Liver (tissue), 9 donors: ENCODE results near the gene USP9X. TPM values are rescaled to one million over a fixed set of nuclear protein-coding genes. Genes with fewer than 3 reads are reported as not detected.

ENCODE experiments used
- DNase-seq: peaks from one replicate; pipeline ENCODE4 v3.0.0-alpha.2; 2017; ENCODE audit warnings: low spot score
- H3K27ac ChIP-seq, 2 donors: one replicate each; pipeline ENCODE4 v1.7.0; 2013; ENCODE audit warnings: inconsistent platforms in 2 of 2, low read length in 2 of 2, control low read depth in 1 of 2, low read depth in 1 of 2, mild to moderate bottlenecking in 1 of 2
- H3K27me3 ChIP-seq, 4 donors: one replicate each; pipeline versions ENCODE4 v1.6.1 to v1.7.0; 2013; ENCODE audit warnings: low read length in 3 of 4, inconsistent platforms in 1 of 4, mild to moderate bottlenecking in 1 of 4, moderate library complexity in 1 of 4; ENCODE audit not compliant: control insufficient read depth in 4 of 4, insufficient read depth in 4 of 4
- H3K36me3 ChIP-seq, 4 donors: one replicate each; pipeline versions ENCODE4 v1.6.1 to v1.7.0; 2013; ENCODE audit warnings: low read length in 3 of 4, mild to moderate bottlenecking in 3 of 4, low read depth in 1 of 4, moderate library complexity in 1 of 4; ENCODE audit not compliant: control insufficient read depth in 4 of 4, insufficient read depth in 3 of 4
- H3K4me1 ChIP-seq, 4 donors: one replicate each; pipeline versions ENCODE4 v1.6.1 to v1.7.0; 2013; ENCODE audit warnings: low read length in 3 of 4, mild to moderate bottlenecking in 3 of 4, moderate library complexity in 1 of 4; ENCODE audit not compliant: control insufficient read depth in 4 of 4, insufficient read depth in 4 of 4
- H3K4me3 ChIP-seq, 3 donors: one replicate each; pipeline versions ENCODE4 v1.6.1 to v1.7.0; 2013; ENCODE audit warnings: low read length in 3 of 3, control low read depth in 1 of 3, low read depth in 1 of 3, mild to moderate bottlenecking in 1 of 3
- H3K9ac ChIP-seq, 2 donors: one replicate each; pipeline ENCODE4 v1.7.0; 2013; ENCODE audit warnings: low read length in 2 of 2, mild to moderate bottlenecking in 2 of 2, moderate library complexity in 2 of 2, control low read depth in 1 of 2, low read depth in 1 of 2
- H3K9me3 ChIP-seq, 4 donors: one replicate each; pipeline versions ENCODE4 v1.6.1 to v1.7.0; 2013; ENCODE audit warnings: low read length in 3 of 4; ENCODE audit not compliant: control insufficient read depth in 4 of 4
- ATF3 ChIP-seq: IDR thresholded peaks from 2 replicates; pipeline ENCODE4 v1.6.1; 2016; ENCODE audit warnings: antibody characterized with exemption
- CTCF ChIP-seq: fragments of 150-350 bp; IDR thresholded peaks from 2 replicates; pipeline ENCODE4 v1.5.1; 2017; ENCODE audit warnings: improper control_type of control experiment, low read depth, low read length; ENCODE audit not compliant: missing input control
- EGR1 ChIP-seq, 2 donors: IDR thresholded peaks; 2 replicates each; pipeline ENCODE4 v1.6.1; 2016 to 2018; ENCODE audit warnings: antibody characterized with exemption in 2 of 2, low read depth in 2 of 2
- FOXA1 ChIP-seq: IDR thresholded peaks from 2 replicates; pipeline ENCODE4 v1.6.1; 2016; ENCODE audit warnings: antibody characterized with exemption
- GABPA ChIP-seq, 2 donors: IDR thresholded peaks in 1 of 2; conservative IDR thresholded peaks in 1 of 2; 2 replicates each; pipeline ENCODE4 v1.6.1; 2016; ENCODE audit warnings: antibody characterized with exemption in 2 of 2, mild to moderate bottlenecking in 1 of 2, moderate library complexity in 1 of 2
- HNF4A ChIP-seq, 2 donors: conservative IDR thresholded peaks; 2 replicates each; pipeline ENCODE4 v1.6.1; 2016; ENCODE audit warnings: antibody characterized with exemption in 2 of 2, mild to moderate bottlenecking in 2 of 2
- HNF4G ChIP-seq: IDR thresholded peaks from 2 replicates; pipeline ENCODE4 v1.6.1; 2016; ENCODE audit warnings: antibody characterized with exemption
- JUND ChIP-seq, 2 donors: IDR thresholded peaks; 2 replicates each; pipeline ENCODE4 v1.6.1; 2016; ENCODE audit warnings: antibody characterized with exemption in 2 of 2
- NR2F2 ChIP-seq: IDR thresholded peaks from 2 replicates; pipeline ENCODE4 v1.6.1; 2016; ENCODE audit warnings: antibody characterized with exemption
- RAD21 ChIP-seq, 2 donors: IDR thresholded peaks; 2 replicates each; pipeline ENCODE4 v1.6.1; 2016; ENCODE audit warnings: antibody characterized with exemption in 2 of 2, mild to moderate bottlenecking in 2 of 2
- RXRA ChIP-seq, 2 donors: IDR thresholded peaks; 2 replicates each; pipeline ENCODE4 v1.6.1; 2017 to 2018; ENCODE audit warnings: antibody characterized with exemption in 2 of 2, mild to moderate bottlenecking in 1 of 2
- SP1 ChIP-seq: IDR thresholded peaks from 2 replicates; pipeline ENCODE4 v1.6.1; 2018; ENCODE audit warnings: antibody characterized with exemption, mild to moderate bottlenecking
- TAF1 ChIP-seq: conservative IDR thresholded peaks from 2 replicates; pipeline ENCODE4 v1.6.1; 2016; ENCODE audit warnings: antibody characterized with exemption, mild to moderate bottlenecking
- YY1 ChIP-seq: IDR thresholded peaks from 2 replicates; pipeline ENCODE4 v1.6.1; 2016; ENCODE audit warnings: antibody characterized with exemption, mild to moderate bottlenecking
- WGBS: extraction: QIAGEN DNeasy Blood & Tissue Kit; methylation state at CpG from one replicate; pipeline ENCODE4 v1.1.7; 2013; 5-methylcytosine and 5-hydroxymethylcytosine counted together
- polyA plus RNA-seq, 2 donors: library from polyadenylated mRNA; stranded (reverse) in 1 of 2; unstranded in 1 of 2; fragments of 200-250 nt in 1 of 2; fragments of >200 nt in 1 of 2; fragmentation: Nextera tagmentation in 1 of 2; extraction: Ambion mirVana in 1 of 2; gene quantifications; one replicate each; pipeline versions ENCODE4 v1.2.1 to v1.2.3, GENCODE V29; 2013 to 2015
- total RNA-seq, 2 donors: library from RNA; depleted of rRNA; stranded (reverse); fragments of >200 nt; gene quantifications; one replicate each; pipeline ENCODE4 v1.2.3, GENCODE V29; 2014
- TF ChIP-seq, protein P1 (sequence below): IDR thresholded peaks from 2 replicates; pipeline ENCODE4 v1.6.1; 2016; ENCODE audit warnings: antibody characterized with exemption
- TF ChIP-seq, protein P2 (sequence below): IDR thresholded peaks from 2 replicates; pipeline ENCODE4 v1.6.1; 2016; ENCODE audit warnings: antibody characterized with exemption
- donor health status: healthy.
- donor health status: healthy.
- donor health status: healthy.
- donor health status: healthy.
- donor health status: healthy.

USP9X gene
- total and polyA plus RNA-seq, 4 donors = 13.4 to 117 (median 60.9) TPM

- no peak for DNase-seq
- H3K9ac ChIP-seq = no peak overlapping the region
These were observed 151.4 kb downstream of the USP9X start for GRCh38 chrX:41236629-41237028.

DNA sequence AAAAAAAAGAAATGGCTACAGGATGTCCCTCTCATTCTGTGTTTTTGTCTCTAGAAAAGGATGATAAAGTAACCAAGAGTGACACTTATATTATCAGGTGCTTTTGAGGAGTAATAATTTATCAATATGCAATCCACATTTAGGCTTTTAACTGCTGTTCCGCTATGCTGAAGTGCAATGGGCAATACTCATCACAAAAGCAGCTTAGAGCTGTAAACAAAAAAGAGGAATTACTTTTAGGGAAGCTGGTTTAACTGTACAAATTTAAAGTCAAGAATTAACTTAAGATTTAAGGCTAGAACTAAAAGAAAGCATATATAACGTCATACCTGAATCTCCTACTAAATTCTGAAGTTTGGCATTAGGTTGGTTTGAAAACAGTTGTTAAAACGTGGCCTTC is 155.3 kb downstream of the USP9X start:
- no peaks in the 10 kb centered on the region for H3K4me1 ChIP-seq
- no peak overlapping the region for H3K9ac ChIP-seq
- no peak overlapping the region for H3K27ac ChIP-seq
- no peak overlapping the region for H3K4me3 ChIP-seq
- no peak for TF ChIP-seq FOXA1
- TF ChIP-seq JUND (IDR thresholded peaks at IDR 0.05) = no peak
- TF ChIP-seq, protein P1, sequence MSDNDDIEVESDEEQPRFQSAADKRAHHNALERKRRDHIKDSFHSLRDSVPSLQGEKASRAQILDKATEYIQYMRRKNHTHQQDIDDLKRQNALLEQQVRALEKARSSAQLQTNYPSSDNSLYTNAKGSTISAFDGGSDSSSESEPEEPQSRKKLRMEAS = no peak
- TF ChIP-seq RAD21 (IDR thresholded peaks at IDR 0.05) = no peak
- TF ChIP-seq CTCF = no peak
- TF ChIP-seq NR2F2 = no peak
- no peak for TF ChIP-seq YY1
- TF ChIP-seq RXRA (IDR thresholded peaks at IDR 0.05) = no peak
- no peaks in the 10 kb centered on the region for H3K27me3 ChIP-seq
- no peaks in the 10 kb centered on the region for H3K36me3 ChIP-seq
- no peak for DNase-seq
- WGBS = 61% methylated on average over 3 of the region's 3 CpGs
- no peaks in the 10 kb centered on the region for H3K9me3 ChIP-seq

More at GRCh38 chrX:41236629-41237028, 151.4 kb downstream of the USP9X start:
- peaks cover 0 to 17% (median 11%) of the 10 kb centered on the region in 4 donors for H3K36me3 ChIP-seq
- no peak overlapping the region for H3K27ac ChIP-seq
- H3K9me3 ChIP-seq = no peaks in the 10 kb centered on the region
- no peaks in the 10 kb centered on the region for H3K27me3 ChIP-seq
- H3K4me3 ChIP-seq = no peak overlapping the region
- TF ChIP-seq RAD21 (IDR thresholded peaks at IDR 0.05) = no peak
- no peak for TF ChIP-seq TAF1
- TF ChIP-seq JUND (IDR thresholded peaks at IDR 0.05) = no peak
- no peak for TF ChIP-seq ATF3
- TF ChIP-seq HNF4G = no peak
- TF ChIP-seq, protein P1 = no peak
- no peak for TF ChIP-seq SP1
- TF ChIP-seq FOXA1 = no peak
- TF ChIP-seq EGR1 (IDR thresholded peaks at IDR 0.05; ENCODE audit: low read depth in 2 of 2) = no peak
- TF ChIP-seq RXRA (IDR thresholded peaks at IDR 0.05) = no peak
- TF ChIP-seq, protein P2, sequence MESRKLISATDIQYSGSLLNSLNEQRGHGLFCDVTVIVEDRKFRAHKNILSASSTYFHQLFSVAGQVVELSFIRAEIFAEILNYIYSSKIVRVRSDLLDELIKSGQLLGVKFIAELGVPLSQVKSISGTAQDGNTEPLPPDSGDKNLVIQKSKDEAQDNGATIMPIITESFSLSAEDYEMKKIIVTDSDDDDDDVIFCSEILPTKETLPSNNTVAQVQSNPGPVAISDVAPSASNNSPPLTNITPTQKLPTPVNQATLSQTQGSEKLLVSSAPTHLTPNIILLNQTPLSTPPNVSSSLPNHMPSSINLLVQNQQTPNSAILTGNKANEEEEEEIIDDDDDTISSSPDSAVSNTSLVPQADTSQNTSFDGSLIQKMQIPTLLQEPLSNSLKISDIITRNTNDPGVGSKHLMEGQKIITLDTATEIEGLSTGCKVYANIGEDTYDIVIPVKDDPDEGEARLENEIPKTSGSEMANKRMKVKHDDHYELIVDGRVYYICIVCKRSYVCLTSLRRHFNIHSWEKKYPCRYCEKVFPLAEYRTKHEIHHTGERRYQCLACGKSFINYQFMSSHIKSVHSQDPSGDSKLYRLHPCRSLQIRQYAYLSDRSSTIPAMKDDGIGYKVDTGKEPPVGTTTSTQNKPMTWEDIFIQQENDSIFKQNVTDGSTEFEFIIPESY = no peak
- no peak for TF ChIP-seq CTCF
- TF ChIP-seq GABPA (IDR thresholded peaks at IDR 0.05 in 1 of 2, conservative IDR thresholded peaks at IDR 0.05 in 1 of 2) = no peak
- no peak for TF ChIP-seq NR2F2
- TF ChIP-seq HNF4A (conservative IDR thresholded peaks at IDR 0.05) = no peak
- H3K4me1 ChIP-seq = peaks cover 0 to 3% (median 0%) of the 10 kb centered on the region in 4 donors
